NCI-H128 (cell line): ENCODE data around the gene ADGRG1.
A peak's percentile ranks its signal among the peaks of the same experiment; 100 is the strongest.

Experiments
- DNase-seq: peaks from one replicate; lab custom pipeline; 2025; ENCODE audit not compliant: unreplicated experiment; lab: John Stamatoyannopoulos, UW

The ADGRG1 gene

DNA sequence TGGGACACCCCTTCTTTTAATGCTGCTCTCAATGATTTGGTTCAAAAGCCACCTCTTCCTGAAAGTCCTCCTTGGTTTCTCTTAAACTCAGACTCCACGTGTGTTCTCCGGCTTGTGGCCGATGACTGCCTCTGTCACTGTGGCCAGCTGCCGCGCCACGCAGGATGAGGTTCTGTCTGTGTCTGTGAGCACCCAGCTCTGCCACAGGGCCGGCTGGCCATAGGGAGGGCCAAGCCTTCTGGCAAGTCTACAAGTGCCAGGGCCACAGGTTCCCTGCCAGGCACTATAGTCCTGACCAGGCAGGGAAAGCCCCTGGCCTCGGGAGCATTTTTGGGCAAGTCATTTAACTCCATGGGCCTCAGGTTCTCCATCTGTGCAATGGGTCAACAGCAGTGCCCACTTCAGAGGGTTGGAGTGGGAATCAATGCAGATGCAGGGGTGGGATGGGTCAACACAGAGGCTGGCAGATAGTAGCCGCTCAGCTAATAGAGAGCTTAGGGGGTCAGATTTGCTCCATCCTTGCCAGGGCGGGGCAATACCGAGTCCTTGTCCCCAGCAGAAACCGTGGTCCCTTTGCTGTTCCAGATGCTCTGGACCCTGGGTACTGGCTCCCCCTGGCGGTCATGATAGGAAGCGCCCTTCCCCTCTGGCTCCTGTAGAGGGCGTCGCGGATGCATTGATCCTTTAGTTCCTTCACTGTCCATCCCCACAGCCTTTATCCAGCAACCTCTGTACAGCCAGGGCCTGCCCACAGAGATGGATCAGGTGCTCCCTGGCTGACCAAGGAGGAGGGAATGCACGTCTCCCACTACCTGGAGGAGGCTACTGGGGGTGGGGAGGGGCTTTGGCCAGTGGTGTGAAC lies 20.4 kb downstream of the ADGRG1 start:
- DNase-seq = peak; percentile 13

DNA sequence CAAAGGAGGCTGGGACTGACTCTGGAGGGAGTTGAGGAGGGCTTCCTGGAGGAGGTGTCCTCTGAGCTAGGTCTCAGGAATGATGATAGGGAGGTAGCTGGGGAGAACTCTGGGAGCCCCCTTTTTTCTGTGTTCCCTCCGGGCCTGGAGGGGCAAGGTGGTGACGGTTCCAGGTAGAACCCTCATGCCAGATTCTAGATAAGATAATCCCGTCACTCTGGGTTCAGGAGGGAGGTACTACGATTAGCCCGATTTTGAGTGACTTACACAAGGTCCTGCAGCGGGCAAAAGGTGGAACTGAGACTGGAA lies 21.0 kb downstream of the ADGRG1 start:
- no peak for DNase-seq

DNA sequence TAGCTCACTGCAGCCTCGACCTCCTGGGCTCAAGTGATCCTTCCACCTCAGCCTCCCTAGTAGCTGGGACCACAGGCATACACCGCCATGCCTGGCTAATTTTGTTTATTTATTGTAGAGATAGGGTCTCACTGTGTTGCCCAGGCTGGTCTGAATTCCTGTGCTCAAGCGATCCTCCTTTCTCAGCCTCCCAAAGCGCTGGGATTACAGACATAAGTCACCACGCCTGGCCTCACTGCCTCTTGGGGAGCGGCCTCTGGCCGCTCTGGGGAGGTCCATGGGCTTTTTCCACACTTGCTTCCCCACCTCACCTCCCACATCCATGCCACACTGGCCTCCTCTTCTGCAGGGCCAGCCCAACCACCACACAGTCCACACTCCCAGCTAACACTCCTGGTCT lies 21.4 kb downstream of the ADGRG1 start:
- DNase-seq = no peak

DNA sequence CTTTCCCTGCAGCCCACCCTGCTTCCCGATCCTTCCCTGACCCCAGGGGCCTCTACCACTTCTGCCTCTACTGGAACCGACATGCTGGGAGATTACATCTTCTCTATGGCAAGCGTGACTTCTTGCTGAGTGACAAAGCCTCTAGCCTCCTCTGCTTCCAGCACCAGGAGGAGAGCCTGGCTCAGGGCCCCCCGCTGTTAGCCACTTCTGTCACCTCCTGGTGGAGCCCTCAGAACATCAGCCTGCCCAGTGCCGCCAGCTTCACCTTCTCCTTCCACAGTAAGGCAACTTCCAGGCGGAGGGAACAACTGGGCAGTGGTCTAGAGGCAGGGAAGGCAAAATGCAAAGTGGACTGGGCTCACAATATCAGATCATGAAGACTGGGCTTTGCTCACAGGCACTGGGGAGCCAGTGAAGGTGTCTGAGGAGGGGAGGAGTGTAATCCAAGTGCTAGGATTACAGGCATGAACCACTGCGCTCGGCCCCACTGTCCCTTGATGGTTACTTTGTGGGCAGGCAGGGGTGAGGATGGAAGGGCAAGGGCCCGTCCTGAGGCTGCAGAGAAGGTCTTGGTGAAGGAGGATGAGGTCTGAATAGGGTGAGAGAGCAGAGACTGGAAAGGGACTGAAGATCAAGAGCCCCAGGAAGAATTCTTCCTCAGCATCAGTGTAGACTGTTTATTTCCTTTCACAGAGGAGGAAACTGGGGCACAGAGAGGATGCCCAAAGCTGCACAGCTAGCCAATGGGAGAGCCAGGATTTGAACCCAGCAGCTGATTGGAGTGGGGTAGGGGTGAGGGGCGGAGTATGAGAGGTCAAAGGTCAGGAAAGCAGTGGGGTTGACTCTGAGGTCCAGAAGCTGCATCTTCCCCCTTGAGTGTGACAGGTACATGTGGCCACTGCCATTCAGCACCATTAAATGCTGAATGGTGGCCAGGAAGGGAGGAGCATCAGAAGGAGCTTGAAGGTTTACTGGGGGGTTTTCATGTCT lies 23.2 kb downstream of the ADGRG1 start:
- DNase-seq = no peak

DNA sequence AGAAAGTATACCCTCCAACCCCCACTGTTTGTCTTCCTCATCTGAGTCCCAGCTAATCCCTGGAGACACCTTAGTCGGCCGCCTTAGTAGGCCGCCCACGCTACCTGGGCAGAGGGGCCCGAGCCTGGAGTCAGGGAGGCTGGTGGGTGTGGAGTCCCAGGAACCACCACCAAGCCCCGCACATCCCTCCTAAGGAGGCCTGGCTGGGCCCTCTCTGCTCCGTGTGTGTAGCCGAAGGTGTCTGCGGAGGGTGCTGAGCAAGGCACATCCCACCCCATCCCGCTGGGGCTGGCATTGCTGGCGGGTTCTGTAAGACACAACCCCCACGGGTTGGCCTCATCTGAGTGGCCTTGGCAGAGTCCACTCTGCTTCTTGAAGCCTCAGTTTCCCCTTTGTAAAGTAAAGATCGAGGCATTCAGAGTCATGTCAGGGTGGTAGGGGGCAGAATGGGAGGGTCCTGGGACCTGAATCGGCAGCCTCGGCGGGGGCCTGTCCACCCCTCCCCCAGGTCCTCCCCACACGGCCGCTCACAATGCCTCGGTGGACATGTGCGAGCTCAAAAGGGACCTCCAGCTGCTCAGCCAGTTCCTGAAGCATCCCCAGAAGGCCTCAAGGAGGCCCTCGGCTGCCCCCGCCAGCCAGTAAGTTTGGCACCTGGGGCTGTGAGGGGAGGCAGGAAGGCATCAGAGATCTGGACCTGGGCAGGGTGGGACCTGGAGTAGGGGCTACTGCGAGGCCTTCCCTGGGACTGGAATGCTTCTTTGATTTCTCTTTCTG lies 24.5 kb downstream of the ADGRG1 start:
- no peak for DNase-seq

DNA sequence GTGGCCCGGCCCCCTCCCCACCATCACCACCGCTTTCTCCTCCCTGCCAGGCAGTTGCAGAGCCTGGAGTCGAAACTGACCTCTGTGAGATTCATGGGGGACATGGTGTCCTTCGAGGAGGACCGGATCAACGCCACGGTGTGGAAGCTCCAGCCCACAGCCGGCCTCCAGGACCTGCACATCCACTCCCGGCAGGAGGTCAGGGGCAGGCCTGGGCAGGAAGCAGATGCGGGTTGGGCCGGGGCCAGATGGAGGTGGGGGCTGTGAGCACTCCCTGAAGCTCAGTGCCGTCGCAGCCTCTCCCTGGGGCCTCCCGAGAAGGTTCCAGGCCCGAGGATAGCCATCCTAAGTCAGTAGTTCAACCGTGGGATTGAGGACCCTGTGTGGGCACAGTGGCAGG lies 25.5 kb downstream of the ADGRG1 start:
- DNase-seq = no peak

DNA sequence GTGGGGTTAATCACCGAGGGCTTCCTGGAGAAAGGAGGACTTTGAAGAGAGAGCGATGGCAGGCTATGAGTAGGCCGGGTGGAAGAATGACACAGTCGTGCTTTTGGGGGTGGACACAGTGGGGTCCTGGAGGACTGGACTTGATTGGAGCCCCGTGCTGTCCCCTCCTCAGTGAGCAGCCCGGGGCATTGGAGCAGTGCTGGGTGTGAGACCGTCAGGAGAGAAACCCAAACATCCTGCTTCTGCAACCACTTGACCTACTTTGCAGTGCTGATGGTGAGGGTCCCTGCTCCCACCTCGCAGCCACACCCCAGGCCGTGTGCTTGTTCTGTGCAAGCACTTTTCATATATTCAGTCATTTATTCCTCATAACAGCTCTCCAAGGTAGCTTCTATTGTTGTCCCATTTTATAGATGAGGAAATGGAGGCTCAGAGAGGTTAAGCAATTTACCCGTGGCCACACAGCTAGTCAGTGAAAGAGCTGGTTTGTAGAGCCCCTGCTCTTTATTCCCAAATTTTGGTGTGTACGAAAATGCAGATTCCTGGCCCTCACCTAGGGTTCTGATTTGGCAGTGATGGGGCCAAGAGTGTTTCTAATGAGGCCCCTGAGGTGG lies 28.0 kb downstream of the ADGRG1 start:
- no peak for DNase-seq

DNA sequence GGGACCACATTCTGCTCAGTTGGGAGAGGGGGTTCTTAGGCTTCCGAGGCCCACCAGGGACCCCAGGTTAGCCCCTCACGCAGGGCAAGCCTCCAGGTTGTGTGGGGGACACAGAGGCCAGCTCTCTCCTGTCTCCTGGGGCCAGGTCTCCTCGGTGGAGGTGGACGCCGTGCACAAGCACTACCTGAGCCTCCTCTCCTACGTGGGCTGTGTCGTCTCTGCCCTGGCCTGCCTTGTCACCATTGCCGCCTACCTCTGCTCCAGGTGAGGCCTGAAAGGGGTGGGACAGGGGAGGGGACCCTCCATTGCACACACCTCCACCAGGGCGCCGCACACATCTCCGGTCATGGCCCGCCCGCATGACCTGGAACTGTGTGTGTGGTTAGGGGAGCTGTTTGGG lies 28.8 kb downstream of the ADGRG1 start:
- no peak for DNase-seq

DNA sequence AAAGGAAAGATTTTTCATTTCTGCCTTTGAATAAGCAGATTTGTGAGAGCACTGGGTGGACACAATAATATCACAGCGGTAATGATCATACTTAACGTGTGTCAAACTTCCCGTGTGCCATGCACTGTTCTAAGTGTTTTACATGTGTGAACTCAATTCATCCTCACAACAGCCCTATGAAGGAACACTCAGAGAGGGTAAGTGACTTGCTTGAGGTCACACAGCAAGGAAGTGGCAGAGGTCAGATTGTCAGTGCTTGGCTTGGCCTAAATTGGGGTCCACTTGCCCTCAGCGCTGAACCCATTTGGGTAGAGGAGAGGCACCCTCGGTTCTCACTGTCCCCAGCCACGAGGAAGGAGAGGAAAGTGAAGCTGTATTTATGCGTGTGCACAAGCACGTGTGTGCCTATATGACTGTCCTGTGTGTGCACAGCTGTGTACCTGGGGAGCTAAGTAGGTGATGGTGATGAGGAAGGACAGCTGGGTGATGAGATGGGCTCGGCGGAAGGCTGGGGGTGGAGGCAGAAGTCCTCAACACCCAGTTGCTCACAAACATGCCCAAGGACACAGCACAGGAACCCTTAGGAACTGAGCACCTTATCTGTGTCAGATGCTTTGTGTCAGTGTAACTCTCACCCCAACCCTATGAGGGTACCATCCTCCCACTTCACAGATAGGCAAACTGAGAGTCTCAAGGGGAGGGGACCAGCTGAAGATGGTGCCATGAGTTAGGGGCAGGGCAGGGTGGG lies 29.9 kb downstream of the ADGRG1 start:
- no peak for DNase-seq

DNA sequence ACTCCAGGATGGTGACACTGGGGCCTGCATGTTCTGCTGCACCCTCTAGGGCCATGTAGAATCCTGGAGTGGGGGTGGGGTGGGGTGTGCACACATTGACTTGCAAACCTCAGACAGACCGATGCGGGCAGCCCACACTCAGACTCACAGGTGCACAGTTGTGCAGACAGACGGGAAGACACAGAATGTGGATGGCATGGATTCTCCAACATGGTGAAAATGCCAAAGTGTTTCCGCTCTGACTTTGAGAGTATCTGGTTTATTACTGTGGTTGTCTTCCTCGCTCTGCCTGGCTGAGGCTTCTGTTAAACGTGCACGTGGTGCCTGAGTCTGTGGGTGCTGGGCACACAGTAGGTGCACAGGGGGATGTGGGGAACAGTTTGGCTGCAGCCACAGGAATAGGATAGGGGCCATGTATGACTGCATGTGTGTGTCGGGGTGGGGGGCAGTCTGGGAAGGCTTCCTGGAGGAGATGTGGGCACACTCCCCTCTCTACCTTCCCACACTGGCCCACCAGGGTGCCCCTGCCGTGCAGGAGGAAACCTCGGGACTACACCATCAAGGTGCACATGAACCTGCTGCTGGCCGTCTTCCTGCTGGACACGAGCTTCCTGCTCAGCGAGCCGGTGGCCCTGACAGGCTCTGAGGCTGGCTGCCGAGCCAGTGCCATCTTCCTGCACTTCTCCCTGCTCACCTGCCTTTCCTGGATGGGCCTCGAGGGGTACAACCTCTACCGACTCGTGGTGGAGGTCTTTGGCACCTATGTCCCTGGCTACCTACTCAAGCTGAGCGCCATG lies 30.6 kb downstream of the ADGRG1 start:
- no peak for DNase-seq

DNA sequence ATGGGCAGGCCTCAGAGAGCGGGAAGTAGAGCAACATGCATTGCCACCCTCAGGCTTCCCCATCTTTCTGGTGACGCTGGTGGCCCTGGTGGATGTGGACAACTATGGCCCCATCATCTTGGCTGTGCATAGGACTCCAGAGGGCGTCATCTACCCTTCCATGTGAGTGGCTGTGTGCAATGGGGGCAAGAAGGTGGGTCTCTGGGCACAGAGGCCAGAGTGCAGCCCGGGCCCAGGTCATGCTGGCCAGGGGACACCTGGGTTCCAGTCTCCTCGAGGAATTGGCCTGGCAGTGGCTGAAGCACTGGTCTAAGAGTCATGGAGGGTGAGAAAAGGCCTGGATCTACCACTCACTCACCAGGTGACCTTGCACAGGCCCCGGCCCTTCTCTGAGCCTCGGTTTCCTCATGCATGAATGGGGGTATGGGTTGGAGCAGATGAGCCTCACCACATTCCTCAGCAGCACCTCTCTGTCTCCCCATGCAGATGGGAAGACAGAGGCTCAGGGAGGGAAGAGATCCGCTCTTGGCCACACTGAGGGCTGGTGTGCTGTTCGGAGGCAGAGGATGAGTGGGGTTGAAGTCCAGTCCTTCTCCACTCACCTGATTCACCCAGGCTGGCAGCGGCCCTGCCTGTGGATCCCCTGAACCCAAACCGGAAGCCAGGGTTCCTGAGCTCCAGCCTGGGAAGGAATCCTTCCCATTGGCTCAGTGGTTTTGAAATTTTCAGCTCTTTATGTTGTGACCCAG lies 32.5 kb downstream of the ADGRG1 start:
- no peak for DNase-seq

DNA sequence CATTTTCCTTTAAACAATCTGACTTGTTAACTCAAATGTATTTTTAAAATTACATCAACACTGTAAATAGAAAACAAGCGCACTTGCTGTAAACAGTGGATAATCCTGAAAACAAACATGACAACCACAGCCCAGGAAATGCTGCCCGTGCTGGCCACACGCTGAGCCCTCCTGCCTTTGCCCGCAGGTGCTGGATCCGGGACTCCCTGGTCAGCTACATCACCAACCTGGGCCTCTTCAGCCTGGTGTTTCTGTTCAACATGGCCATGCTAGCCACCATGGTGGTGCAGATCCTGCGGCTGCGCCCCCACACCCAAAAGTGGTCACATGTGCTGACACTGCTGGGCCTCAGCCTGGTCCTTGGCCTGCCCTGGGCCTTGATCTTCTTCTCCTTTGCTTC lies 33.1 kb downstream of the ADGRG1 start:
- no peak for DNase-seq

DNA sequence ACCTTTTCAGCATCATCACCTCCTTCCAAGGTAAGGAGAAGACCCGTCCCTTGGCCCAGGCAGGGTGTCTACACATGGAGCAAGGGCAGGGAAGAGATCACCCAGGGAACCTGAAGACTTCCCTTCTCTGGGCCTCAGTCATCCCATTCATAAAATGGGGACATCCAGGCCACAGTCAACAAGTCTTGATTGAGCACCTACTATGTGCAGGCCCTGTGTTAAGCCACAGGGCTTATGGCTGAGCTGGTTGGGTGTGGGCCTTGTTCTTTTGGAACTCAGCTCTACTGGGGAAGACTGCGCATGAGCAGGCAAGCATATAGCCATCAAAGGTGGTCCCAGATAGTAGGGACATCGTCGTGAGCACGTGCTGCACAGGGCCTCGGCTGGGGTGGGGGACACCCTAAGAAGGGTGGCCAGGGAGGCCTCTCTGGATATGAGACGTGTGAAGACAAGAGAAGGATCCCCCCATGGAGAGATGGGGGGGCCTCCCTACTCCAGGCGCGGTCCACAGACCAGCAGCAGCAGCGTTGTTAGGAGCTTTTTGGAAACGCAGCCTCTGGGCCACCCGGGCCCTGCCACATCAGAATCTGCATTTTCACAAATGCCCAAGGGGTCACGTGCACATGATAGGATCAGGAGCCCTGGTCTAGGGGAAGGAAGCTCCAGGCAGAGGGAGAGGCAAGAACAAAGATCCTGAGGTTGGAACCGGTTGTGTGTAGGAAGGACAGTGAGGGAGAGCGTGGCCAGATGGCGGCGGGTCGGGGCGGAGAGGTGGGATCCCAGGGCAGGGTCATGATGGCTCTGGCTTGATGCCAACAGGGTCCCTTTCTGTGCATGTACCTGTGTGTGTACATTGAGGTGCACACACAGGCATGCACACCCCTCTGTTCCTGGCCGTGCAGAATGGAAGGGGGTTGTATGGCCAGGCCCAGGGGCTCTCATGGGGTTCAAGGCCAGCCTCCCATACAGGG lies 33.8 kb downstream of the ADGRG1 start:
- DNase-seq = no peak

DNA sequence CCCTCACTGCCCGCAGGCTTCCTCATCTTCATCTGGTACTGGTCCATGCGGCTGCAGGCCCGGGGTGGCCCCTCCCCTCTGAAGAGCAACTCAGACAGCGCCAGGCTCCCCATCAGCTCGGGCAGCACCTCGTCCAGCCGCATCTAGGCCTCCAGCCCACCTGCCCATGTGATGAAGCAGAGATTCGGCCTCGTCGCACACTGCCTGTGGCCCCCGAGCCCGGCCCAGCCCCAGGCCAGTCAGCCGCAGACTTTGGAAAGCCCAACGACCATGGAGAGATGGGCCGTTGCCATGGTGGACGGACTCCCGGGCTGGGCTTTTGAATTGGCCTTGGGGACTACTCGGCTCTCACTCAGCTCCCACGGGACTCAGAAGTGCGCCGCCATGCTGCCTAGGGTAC lies 35.0 kb downstream of the ADGRG1 start:
- no peak for DNase-seq

DNA sequence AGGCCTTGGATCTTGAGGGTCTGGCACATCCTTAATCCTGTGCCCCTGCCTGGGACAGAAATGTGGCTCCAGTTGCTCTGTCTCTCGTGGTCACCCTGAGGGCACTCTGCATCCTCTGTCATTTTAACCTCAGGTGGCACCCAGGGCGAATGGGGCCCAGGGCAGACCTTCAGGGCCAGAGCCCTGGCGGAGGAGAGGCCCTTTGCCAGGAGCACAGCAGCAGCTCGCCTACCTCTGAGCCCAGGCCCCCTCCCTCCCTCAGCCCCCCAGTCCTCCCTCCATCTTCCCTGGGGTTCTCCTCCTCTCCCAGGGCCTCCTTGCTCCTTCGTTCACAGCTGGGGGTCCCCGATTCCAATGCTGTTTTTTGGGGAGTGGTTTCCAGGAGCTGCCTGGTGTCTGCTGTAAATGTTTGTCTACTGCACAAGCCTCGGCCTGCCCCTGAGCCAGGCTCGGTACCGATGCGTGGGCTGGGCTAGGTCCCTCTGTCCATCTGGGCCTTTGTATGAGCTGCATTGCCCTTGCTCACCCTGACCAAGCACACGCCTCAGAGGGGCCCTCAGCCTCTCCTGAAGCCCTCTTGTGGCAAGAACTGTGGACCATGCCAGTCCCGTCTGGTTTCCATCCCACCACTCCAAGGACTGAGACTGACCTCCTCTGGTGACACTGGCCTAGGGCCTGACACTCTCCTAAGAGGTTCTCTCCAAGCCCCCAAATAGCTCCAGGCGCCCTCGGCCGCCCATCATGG lies 35.7 kb downstream of the ADGRG1 start:
- no peak for DNase-seq

DNA sequence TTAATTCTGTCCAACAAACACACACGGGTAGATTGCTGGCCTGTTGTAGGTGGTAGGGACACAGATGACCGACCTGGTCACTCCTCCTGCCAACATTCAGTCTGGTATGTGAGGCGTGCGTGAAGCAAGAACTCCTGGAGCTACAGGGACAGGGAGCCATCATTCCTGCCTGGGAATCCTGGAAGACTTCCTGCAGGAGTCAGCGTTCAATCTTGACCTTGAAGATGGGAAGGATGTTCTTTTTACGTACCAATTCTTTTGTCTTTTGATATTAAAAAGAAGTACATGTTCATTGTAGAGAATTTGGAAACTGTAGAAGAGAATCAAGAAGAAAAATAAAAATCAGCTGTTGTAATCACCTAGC lies 36.2 kb downstream of the ADGRG1 start:
- DNase-seq = no peak

DNA sequence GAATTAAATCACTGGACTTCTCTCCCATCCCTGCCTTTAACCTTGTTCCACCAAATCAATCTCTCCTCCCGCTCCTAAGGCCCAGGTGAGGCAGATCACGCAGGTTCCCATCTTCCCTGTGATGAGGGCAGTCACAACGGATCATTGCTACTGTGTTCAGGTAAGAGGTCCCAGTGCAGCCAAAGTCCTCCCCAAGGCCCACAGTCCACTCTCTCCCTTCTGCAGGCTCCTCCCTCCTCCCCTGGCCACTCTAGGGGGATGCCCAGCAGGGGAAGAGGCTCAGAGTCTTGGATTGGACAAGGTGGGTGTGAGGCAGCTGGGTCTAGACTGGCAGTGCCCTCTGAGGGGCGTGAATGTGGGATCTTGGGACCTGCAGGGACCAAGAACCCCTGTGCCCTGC lies 37.1 kb downstream of the ADGRG1 start:
- no peak for DNase-seq
